Measurements from ENCODE around the gene LYPD6B. TPM values are rescaled to one million over a fixed set of nuclear protein-coding genes. Genes with fewer than 3 reads are reported as not detected.

The LYPD6B gene, protein sequence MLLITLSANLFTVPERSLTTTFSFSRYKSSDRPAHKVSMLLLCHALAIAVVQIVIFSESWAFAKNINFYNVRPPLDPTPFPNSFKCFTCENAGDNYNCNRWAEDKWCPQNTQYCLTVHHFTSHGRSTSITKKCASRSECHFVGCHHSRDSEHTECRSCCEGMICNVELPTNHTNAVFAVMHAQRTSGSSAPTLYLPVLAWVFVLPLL
- total RNA-seq: 1.1 and 2.7 TPM in 2 replicates

DNA sequence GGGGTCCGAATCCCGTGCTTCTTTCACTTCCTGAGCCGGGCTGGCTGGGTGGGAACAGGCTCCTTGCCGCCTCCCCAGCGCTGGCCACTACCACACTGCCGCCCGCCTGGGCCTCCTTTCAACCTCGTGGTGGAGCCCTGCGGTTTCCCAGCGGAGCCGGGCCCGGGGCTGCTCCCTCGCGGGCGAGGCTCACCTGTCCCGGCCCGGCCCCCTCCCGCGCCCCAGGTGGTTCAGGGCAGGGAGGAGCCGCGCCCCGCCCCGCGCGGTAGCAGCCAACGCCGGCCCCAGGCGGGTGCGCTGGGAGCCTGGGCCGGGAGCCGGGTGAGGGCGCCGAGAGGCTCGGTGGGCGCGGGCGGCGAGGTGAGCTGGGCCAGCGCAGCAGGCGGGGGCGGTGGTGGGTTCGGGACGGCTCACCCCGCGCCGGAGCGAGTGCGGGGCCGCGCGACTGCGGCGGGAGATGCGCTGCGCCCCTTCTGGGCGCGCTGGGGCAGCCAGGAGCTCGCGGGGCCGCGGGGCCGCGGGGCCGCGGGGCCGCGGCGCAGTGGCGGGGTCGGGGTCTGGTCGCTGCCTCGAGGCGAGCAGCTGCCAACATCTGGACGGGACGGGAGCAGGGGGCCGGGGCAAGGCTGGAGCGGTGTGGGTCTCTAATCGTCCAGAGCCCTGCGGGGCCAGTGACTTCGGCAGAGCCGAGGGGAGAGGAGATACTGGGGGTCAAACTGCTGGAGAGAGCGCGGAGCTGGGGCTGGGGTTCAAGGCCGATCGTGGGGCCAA lies at the start of gene LYPD6B:
Gene LYPD6B, plus strand, starts transcription at position 258 of the 771 bp plus-strand sequence. CDS start 92,250 bp downstream, outside the sequence.
- TF ChIP-seq, protein P1, sequence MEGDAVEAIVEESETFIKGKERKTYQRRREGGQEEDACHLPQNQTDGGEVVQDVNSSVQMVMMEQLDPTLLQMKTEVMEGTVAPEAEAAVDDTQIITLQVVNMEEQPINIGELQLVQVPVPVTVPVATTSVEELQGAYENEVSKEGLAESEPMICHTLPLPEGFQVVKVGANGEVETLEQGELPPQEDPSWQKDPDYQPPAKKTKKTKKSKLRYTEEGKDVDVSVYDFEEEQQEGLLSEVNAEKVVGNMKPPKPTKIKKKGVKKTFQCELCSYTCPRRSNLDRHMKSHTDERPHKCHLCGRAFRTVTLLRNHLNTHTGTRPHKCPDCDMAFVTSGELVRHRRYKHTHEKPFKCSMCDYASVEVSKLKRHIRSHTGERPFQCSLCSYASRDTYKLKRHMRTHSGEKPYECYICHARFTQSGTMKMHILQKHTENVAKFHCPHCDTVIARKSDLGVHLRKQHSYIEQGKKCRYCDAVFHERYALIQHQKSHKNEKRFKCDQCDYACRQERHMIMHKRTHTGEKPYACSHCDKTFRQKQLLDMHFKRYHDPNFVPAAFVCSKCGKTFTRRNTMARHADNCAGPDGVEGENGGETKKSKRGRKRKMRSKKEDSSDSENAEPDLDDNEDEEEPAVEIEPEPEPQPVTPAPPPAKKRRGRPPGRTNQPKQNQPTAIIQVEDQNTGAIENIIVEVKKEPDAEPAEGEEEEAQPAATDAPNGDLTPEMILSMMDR (conservative IDR thresholded peaks at IDR 0.05; ENCODE audit: low read depth, low read length): no peak
- no peak for DNase-seq (ENCODE audit: low read depth)
- peak within 1 kb of the TSS; percentile 31 for H3K4me3 ChIP-seq (ENCODE audit: low read depth, low read length)

DNA sequence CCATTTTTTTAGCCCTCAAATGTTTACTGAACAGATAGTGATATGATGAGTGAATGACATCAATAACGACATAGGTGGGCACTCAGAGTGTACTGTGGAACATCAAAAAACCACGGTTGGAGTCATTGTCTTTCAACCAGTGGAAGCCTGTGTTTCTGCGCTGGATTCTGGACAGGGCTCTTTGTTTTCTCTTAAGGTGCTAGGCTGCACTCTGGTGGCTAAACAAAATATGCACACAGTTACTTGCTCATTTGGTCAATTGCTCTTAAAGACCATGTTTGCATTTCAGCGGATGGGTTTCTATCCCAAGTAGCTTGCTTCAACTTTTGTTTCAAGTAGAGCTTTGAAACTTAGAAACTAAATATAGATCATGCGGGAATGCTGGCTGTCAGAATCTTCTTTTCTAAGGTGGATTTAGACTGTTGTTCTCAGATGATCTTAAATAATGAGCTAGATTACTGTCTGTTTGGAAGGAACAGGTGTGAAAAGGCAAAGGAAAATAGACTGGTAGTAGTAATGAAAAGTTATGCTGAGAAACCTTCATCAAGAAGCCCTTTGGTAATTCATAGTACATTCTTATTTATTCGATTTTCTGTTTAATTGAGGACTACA lies 48.5 kb upstream of the LYPD6B start:
- peak; percentile 48 for DNase-seq (ENCODE audit: low read depth)
- TF ChIP-seq, protein P1 (conservative IDR thresholded peaks at IDR 0.05; ENCODE audit: low read depth, low read length): peak; percentile 91
- H3K4me3 ChIP-seq (ENCODE audit: low read depth, low read length): no peak overlapping the region

DNA sequence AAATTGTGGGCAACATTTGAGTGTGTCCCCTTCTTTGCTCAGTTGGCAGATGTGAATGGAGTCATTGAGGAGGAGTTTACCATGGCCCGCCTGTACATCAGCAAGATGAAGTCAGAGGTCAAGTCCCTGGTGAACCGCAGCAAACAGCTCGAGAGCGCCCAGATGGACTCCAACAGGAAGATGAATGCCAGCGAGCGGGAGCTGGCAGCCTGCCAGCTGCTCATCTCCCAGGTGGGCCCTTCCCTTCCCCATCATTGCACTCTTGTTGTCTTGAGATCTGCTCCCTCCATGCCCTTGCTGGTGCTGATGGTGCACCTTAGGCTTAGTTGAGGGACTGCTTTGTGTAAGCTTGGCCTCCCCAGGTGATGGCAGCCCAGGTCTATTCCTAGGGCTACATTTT lies 47.5 kb upstream of the LYPD6B start:
- no peak overlapping the region for H3K4me3 ChIP-seq (ENCODE audit: low read depth, low read length)
- no peak for DNase-seq (ENCODE audit: low read depth)
- TF ChIP-seq, protein P1 (conservative IDR thresholded peaks at IDR 0.05; ENCODE audit: low read depth, low read length): no peak

DNA sequence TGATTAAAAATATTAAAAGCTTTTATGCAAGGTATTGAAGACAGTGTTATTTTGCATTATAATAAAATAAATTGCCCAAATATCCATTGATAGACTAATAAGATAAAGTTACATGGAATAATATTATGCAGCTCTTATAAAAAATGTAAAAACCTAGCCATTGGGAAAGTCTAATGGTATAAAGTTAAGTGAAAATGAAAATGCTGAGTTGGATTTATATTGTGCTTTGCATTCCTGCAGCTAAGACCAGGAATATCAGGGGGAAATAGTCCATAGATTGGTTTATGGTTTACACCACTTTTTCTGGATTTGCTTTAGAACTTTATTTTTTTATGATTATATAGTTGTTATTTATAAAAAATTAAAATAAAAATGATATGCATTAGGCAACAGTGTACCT lies 46.1 kb upstream of the LYPD6B start:
- no peak overlapping the region for H3K4me3 ChIP-seq (ENCODE audit: low read depth, low read length)
- TF ChIP-seq, protein P1 (conservative IDR thresholded peaks at IDR 0.05; ENCODE audit: low read depth, low read length): no peak
- DNase-seq (ENCODE audit: low read depth): no peak

DNA sequence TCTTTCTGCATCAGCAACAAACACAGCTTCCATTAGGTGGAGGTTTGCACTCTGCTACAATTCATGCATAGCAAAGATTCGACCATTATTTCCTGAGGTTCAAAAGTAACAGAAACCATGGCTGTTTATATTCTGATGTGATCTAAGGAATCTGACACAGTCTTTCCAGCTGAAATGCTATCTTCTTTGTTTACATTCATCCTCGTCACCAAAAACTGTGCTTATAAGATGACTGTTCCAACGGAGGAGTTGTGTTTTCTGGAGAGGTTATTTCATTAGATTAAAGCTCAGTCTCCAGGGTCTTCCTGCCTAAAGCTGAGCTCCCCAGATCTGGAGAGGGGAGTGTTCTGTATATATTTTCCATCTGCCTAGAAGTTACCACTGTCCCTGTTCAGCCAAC lies 45.1 kb upstream of the LYPD6B start:
- H3K4me3 ChIP-seq (ENCODE audit: low read depth, low read length): no peak overlapping the region
- TF ChIP-seq, protein P1 (conservative IDR thresholded peaks at IDR 0.05; ENCODE audit: low read depth, low read length): no peak
- no peak for DNase-seq (ENCODE audit: low read depth)

DNA sequence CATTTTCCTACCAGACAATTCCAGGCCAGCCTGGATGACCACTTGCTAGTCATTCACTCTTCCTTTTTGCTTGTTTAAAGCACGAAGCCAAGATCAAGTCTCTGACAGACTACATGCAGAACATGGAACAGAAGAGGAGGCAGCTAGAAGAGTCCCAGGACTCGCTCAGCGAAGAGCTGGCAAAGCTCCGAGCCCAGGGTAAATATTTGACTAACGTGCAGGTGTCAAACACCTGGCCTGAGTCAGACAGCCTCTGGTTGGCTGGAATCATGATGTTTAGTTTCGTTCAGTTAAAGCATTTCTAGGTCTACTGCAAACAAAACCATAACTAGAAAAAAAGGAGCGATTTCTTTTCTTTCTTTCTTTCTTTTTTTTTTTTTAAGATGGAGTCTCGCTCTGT lies 44.2 kb upstream of the LYPD6B start:
- DNase-seq (ENCODE audit: low read depth): no peak
- H3K4me3 ChIP-seq (ENCODE audit: low read depth, low read length): no peak overlapping the region
- TF ChIP-seq, protein P1 (conservative IDR thresholded peaks at IDR 0.05; ENCODE audit: low read depth, low read length): no peak
